Fibroblast of skin of left quadriceps (primary cell): ENCODE measurements around the gene ING5.
"Not testable (repeated sequence)": the region's sequence is repeated elsewhere in the genome, so short reads cannot be mapped to it uniquely, and the experiment has no call there.

ENCODE experiments used
- DNase-seq, 2 experiments: peaks; one replicate each; pipeline ENCODE4 v3.0.0-alpha.2; 2013; ENCODE audit warnings: low read depth in 2 of 2

ING5 gene

DNA sequence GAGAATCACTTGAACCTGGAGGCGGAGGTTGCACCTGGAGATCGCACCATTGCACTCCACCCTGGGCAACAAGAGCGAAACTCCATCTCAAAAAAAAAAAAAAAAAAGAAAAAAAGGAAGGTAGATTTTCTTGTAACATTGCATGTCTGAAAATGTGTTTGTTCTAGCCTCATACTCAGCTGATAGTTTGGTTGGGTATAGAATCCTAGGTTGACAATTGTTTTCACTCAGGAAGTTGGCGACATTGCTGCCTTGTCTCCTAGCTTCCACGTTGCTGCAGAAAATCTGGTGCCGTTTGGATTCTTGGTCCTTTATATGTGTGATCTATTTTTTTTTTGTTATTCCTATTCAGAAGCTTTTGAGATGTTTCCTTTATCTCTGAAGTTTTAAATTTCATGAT lies 4.7 kb downstream of the ING5 start:
- no peak for DNase-seq

- DNase-seq, result no peak
Measured at GRCh38 chr2:241708879-241709278, 7.0 kb downstream of the ING5 start.

- DNase-seq, result no peak
Measured at GRCh38 chr2:241719093-241719492, 17.3 kb downstream of the ING5 start.

DNA sequence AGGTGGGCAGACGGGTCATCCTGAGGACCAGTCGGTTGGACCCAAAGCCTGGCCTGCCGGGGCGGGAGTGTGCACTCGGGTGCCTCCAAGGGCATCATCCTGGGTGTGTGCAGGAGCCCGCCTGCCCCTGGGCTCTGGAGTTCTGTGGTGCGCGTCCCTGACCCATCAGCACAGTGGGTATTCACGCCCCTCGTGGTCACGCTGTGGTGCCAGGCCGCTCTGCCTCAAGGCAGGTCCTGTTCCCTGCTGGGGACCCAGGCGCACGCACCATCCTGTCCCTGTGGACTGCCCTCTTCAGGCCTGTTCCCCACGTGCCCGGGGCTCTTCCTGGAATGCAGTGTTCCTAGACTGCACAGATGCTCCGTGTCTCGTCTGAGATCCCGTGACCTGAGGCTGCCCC lies 18.3 kb downstream of the ING5 start:
- no peak for DNase-seq

DNA sequence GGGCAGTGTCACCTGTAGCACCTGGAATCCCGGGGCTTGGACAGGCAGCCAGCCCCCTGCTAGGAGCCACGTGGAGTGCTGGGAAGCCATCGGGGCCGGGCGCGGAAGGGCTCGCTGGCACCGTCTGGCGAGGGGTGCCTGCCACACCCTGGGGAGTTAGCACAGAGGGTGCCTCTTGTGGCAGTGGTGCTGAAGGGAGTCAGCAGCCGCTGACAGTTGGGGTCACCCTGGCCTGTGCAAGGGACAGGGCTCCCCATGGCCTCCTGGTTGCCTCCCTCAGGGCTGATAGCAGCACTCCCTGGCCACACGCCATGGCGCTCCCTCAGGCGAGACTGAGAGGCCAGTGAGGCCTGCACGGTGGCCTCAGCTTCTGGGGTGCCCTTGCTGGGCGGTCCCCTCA lies 18.7 kb downstream of the ING5 start:
- DNase-seq, result no peak

- DNase-seq, result no peak
Measured at GRCh38 chr2:241721852-241722251, 20.0 kb downstream of the ING5 start.

GRCh38 chr2:241722896-241723454 lies 21.1 kb downstream of the ING5 start:
- no peak for DNase-seq

DNA sequence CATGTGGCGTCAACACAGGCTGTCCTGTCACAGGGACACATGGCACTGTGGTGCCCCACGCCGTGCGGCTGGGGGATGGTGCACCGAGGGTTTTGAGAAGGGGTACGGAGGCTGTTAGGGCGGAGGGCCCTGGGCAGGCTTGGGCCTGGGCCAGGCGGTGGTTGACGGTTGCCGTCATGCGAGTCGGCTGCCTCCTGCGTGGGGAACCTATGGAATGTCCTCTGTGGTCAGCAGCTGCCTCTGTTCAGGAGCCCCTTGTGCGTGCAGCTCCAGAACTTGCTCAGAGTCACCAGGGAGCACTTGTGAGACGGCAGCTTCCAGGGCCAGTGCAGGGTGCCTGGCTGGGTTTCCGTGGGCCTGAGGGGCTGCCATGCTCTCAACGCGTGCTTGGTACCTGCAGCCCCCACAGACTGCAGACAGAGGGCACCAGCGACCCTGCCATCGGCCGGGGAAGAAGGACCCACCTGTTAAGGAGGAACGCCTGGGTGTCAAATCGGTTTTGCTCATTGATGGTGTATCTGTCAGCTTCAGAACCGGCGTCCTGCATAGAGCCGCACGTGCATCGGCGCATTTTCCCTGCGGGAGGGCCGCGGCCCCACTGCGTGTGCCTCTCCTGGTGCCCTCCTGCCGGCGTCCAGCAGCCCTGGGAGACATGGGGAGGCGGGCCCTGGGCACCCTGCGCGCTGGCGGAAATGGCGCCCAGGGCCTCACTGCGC lies 22.6 kb downstream of the ING5 start:
- DNase-seq, result no peak

DNA sequence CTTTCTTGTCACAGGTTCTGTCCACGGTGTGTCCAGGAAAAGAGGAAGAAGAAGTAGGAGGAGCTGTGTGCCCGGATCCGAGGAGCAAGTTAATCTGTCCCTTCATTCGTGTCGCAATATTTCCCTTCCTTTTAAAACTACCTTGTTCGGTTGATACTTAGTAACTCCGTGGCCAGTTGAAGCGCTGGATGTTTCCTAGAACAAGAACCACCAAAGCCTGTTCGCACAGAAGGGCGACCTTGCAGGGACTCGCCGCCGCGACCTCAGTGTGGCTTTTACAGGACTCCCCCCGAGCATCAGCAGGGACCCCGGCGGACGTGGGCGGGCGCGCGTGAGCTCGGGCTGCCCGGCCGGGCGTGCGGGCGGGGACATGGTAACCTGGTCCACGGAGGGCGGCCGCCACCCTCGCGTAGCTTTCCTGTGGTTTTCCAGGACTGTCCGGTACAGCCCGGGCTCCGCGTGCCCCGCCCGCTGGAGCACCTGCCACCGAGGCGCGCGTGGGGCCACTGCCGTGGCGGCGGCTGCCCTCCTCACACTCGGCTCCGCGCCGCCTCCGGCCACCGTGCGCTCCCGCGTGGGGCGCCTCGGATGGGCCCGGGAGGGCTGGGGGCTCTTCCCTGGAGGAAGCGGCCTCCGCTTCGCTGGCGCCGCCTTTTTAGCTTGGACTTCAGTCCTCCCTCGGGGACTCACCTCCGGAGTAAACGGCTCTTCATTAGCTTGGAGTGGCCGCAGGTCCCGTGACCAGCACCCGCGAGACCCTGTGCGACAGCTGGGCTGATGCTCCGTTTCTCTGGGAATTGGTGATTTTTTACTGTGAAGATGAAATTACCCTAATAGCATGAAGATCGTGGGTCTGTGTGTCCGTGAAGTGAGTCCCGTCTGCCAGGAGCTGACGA lies 23.4 kb downstream of the ING5 start:
- DNase-seq, result no peak

DNA sequence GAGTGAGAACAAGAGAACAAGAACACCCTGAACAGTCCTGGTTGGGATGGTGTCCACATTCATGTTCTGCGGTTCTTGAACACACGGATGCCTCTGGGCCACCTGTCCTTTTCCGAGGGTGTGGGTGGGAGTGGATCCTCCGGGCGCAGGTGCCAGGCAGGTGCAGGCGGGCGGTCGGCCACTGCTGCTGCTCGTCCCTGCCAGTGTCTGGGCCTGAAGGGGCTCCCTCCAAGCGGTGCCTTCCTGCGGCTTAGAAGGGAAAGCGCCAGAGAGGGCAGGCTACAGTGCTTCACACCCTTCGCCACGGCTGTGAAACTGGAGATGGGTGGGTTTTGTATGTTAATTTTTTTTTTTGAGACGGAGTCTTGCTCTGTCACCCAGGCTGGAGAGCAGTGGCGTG lies 24.6 kb downstream of the ING5 start:
- no peak for DNase-seq

GRCh38 chr2:241728000-241728399 lies 26.2 kb downstream of the ING5 start:
- DNase-seq, result no peak

DNA sequence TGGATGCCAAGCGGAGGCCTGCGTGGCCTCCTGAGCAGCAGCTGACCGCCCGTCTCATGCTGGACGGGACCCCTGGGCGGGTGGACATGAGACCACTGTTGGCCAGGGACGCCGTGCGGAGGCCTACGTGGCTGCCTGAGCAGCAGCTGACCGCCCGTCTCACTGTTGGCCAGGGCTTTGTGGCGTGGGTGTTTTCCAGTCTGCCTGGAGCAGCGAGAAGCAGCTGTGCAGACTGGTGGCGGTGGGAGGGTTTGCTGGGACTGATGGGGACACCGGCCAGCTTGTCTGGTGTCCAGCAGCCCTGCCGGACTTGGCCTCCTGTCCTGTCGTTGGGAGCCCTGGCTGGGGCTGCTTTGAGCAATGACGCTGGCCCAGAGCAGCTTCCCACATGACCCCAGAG lies 26.8 kb downstream of the ING5 start:
- no peak for DNase-seq

DNA sequence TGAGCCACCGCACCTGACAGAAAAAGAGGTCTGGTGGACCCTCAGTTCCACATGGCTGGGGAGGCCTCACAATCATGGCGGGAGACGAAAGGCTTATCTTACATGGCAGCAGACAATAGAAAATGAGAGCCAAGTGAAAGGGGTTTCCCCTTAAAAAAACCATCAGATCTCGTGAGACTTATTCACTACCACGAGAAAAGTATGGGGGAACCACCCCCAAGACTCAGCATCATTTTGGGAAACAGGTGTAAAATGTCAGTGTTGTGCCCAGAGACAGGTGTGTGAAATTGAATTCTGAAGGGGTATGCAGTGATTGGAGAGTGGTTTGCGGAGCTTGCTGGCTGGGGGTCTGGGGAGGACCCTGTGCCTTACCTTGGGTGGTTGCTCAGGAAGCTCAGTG lies 28.0 kb downstream of the ING5 start:
- DNase-seq, result no peak

DNA sequence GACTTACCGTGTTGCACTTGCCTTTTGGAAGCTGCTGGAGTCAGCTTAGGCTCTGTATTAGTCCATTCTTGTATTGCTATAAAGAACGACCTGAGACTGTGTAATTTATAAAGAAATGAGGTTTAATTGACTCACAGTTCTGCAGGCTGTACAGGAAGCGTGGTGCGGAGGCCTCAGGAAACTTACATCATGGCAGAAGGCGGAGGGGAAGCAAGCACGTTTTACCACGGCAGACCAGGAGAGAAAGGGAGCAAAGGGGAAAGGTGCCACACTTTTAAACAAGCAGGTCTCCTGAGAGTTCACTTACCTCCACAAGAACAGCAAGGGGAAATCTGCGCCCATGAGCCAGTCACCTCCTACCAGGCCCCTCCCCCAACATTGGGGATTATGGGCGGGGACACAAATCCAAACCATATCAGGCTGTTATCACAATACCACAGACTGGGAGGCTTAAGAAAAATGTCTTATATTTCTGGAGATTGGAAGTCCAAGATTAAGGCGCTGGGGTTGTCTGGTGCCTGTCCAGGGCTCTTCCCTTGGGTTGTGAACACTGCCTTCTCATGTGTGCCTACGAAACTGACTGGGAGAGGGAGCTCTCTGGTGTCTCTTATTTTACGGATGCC lies 28.9 kb downstream of the ING5 start:
- DNase-seq, result no peak

DNA sequence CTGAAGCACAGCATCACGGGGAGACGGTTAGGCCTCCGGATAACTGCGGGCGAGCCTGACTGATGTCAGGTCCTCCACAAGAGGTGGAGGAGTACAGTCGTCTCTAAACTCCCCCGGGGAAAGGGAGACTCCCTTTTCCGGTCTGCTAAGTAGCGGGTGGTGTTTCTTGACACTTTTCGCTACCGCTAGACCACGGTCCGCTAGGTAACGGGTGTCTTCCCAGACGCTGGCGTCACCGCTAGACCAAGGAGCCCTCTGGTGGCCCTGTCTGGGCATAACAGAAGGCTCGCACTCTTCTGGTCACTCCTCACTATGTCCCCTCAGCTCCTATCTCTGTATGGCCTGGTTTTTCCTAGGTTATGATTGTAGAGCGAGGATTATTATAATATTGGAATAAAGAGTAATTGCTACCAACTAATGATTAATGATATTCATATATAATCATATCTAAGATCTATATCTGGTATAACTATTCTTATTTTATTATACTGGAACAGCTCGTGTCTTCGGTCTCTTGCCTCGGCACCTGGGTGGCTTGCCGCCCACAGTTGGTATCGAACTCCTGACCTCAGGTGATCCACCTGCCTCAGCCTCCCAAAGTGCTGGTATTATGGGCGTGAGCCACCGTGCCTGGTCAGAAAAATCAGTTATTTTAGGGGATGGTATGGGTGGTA lies 30.8 kb downstream of the ING5 start:
- not testable (repeated sequence) for DNase-seq

DNA sequence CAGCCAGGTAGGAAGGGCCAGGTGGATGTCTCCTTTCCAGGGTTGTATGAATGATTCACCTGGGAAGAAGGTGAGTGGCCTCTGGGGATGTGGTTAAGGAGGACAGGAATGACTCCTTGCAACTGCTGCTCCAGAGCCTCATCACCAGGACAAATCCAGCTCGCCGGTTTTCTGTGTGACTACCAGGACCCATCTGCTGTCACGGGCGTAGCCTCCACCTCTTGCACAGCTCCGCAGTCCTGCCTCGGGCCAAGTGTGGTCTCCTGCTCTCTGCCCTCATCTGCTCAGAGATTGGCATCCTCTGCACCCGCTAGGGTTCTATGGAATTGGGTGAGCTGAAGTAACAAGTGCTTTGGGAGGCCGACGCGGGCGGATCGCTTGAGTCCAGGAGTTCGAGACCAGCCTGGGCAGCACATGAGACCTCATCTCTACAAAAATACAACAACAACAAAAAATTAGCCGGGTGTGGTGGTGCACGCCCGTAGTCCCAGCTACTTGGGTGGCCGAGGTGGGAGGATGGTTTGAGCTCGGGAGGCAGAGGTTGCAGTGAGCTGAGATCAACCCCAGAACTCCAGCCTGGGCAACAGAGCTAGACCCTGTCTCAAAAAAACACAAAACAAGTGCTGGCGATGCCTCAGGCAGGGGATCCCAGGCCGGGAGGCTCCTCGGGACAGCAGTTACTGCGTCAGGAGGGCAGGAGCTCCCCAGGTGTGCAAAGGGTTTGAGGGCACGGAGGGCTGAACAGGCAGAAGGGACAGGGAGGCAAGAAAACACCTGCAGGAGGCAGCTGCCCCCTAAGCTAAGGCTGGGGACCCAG lies 31.8 kb downstream of the ING5 start:
- DNase-seq, result no peak

- DNase-seq, result no peak
Measured at GRCh38 chr2:241734208-241734466, 32.3 kb downstream of the ING5 start.

DNA sequence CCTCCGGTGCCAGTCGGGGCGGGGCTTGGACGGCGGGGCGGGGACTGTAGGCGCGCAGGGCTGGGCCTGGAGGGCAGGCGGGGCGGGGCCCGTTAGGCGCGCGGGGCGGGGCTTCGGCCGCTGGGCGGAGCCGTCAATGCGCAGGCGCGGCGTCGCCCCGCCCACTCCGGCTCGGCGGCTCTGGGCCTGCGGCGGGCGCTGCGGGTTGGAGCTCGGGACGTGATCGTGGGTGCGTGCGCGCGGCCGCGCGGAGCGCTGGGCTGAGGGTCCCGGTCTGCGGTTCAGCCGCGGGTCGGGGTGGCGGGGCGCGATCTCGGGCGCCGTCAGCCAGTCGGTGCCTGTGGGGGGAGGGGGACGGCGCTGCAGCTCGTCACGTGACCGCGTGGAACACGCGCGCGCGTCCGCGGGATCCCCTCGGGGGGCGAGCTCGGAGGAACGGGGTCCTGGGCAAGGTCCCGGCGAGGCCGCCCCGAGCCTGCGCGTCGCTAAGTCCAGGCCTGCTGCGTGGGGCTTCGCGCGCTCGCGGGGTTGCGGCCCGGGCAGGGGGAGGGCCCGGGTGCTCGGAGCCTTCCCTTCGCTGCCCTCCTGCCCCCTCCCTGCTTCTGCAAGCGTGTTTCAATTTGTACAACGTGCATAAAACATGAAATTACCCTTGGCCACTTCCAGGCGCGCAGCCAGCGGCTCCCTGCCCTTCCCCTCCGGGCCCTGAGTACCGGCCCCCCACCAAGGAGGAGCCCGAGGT lies 32.8 kb downstream of the ING5 start, which contains the start of gene D2HGDH:
Gene D2HGDH, plus strand, starts transcription at position 164 of the 742 bp plus-strand sequence. CDS start 595 bp downstream, outside the sequence.
- DNase-seq, result peak; percentile 62 to 64

DNA sequence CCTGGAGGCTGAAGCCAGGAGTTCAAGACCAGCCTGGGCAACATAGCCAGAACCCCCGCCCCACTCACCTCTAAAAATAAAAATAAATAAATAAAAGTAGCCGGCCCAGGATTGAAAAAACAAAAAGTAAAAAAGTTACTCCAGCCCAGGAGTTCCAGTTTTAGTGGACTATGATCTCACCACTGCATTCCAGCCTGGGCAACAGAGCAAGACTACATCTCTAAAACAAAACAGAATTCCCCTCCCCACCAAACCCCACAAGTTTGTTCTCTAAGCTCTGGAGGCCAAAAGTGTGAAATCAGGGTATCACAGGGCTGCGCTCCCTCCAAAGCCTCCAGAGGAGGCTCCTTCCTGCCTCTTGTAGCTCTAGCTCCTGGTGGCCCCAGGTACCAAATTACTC lies 34.3 kb downstream of the ING5 start:
- DNase-seq, result no peak

DNA sequence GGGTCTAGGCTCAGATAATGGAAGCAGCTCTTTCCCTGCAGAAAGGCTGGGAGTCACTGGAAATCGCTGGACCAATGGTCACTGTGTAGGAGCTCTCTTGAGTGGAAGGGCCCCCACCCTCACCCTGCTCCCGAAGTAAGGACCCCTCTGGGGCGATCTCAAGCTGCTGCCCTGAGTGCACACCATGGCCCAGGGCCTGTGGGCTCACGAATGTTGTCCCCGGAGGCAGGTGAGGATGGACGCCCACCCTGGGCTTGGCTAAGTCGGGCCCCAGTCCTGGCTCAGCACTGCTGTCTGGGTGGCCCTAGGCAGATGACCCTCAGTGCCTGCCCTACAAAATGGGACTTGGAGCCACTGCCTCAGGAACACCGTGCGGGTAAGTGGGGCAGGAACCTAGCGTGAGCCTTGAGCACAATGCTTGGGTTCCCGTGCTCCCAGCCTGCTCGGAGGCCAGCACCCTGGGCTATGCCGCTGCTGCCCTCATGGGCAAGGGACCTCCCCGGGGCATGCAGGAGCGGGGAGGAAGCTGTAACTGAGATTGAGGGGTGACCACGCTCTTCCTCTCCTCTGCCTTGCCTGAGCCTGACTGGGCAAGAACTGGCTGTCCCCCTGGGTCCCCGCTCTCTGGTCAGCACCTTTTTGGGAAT lies 36.3 kb downstream of the ING5 start:
- DNase-seq, result no peak
